Right lobe of liver (tissue), 6 donors: ENCODE results near the gene EPHA2. TPM values are rescaled to one million over a fixed set of nuclear protein-coding genes. Genes with fewer than 3 reads are reported as not detected.

ENCODE experiments used
- ATAC-seq, 4 donors: fragments of 200-7000 bp; cut with Tn5 transposase; one replicate each; pipeline ENCODE4 v1.9.1; 2020; ENCODE audit warnings: mild to moderate bottlenecking in 4 of 4, moderate library complexity in 4 of 4
- DNase-seq, 3 donors: peaks; one replicate each; pipeline ENCODE4 v3.0.0-alpha.2; 2020
- H3K27ac ChIP-seq, 3 donors: fragments of 200-600 bp; one replicate each; pipeline ENCODE4 v1.8.0; 2022
- H3K27me3 ChIP-seq, 2 donors: fragments of 200-600 bp; one replicate each; pipeline ENCODE4 v1.8.0; 2022
- H3K36me3 ChIP-seq, 4 donors: fragments of 200-600 bp; sonication (generic) in 1 of 4; one replicate each; pipeline versions ENCODE4 v1.5.1 to v1.8.0; 2017 to 2022; ENCODE audit warnings: control low read depth in 1 of 4
- H3K4me1 ChIP-seq, 4 donors: fragments of 200-600 bp; sonication (generic) in 1 of 4; one replicate each; pipeline versions ENCODE4 v1.5.1 to v1.8.0; 2017 to 2022; ENCODE audit warnings: control low read depth in 1 of 4
- H3K4me3 ChIP-seq, 3 donors: fragments of 200-600 bp; one replicate each; pipeline ENCODE4 v1.8.0; 2022
- H3K9me3 ChIP-seq, 4 donors: fragments of 200-600 bp; sonication (generic) in 1 of 4; one replicate each; pipeline versions ENCODE4 v1.5.1 to v1.8.0; 2017 to 2022; ENCODE audit warnings: control low read depth in 1 of 4
- CTCF ChIP-seq, 4 donors: fragments of 200-600 bp in 3 of 4; fragments of 450-650 bp in 1 of 4; IDR thresholded peaks; one replicate each; pipeline versions ENCODE4 v1.5.1 to v1.8.0; 2016 to 2022; ENCODE audit warnings: antibody characterized with exemption in 4 of 4, mild to moderate bottlenecking in 2 of 4
- POLR2A ChIP-seq: fragments of 450-650 bp; IDR thresholded peaks from one replicate; pipeline ENCODE4 v1.6.1; 2017; ENCODE audit warnings: antibody characterized with exemption, mild to moderate bottlenecking
- WGBS: methylation state at CpG from one replicate; pipeline ENCODE4 v1.1.6; 2018; ENCODE audit warnings: low coverage, low lambda C conversion rate; ENCODE audit not compliant: insufficient coverage; ENCODE audit errors: missing lambda C conversion rate; 5-methylcytosine and 5-hydroxymethylcytosine counted together
- intact Hi-C, 2 donors: fragments of 100-400 bp; cut with DNase I; formaldehyde crosslinking; loops; one replicate each; pipeline versions ENCODE4 v1.11.2 to v1.14.1; 2022
- total RNA-seq, 6 experiments: library from RNA; depleted of rRNA in 2 of 6; stranded (reverse); fragments of >200 nt in 2 of 6; fragmentation: NEBNext Ultra II Directional in 3 of 6; extraction: Animal tissue kit (Norgen Biotek cat#: 25700) in 3 of 6; gene quantifications; one replicate each; pipeline versions ENCODE4 v1.1.0 to v1.2.4, GENCODE V29; 2016 to 2023
- donor health status: DM: no; HTN: yes; CAD: no.
- donor health status: DM: no; HTN: no; CAD: no.
- donor health status: DM: no; HTN: no; CAD: no.
- donor health status: DM: no; HTN: yes; CAD: no.
- donor health status: DM: no; HTN: yes; CAD: no.

Gene EPHA2
- total RNA-seq, 6 experiments from 2014 or later: 6.0 to 14.7 (median 10.8) TPM

- TF ChIP-seq CTCF (IDR thresholded peaks at IDR 0.05) (no peak), POLR2A (no peak)
- H3K27me3 ChIP-seq: no peaks in the 10 kb centered on the region
- 2% methylated on average over 11 of the region's 26 CpGs for WGBS
- intact Hi-C loops: loop anchor here in 1 of 2 donors (10.0 kb wide), 1 partner anchor 81 kb away; no protein-coding TSS in a partner anchor
- peak; percentile 59 to 69 (median 60) for ATAC-seq
- peak overlapping the region; percentile 74 to 93 (median 84) for H3K27ac ChIP-seq
- H3K4me3 ChIP-seq: peak overlapping the region; percentile 5 to 46 (median 46)
- H3K36me3 ChIP-seq: peaks cover 0 to 17% (median 9%) of the 10 kb centered on the region in 4 donors
- H3K4me1 ChIP-seq: peaks cover 0 to 45% (median 19%) of the 10 kb centered on the region in 4 donors
- H3K9me3 ChIP-seq: no peaks in the 10 kb centered on the region
- peak; percentile 75 to 82 (median 78) for DNase-seq
Observed at GRCh38 chr1:16145662-16146278, 10.1 kb downstream of the EPHA2 start.

- Histone ChIP-seq H3K4me3 (peak overlapping the region; percentile 27 to 46 (median 46)), H3K27ac (peak overlapping the region; percentile 74 to 93 (median 84)), H3K27me3 (no peaks in the 10 kb centered on the region), H3K4me1 (peaks cover 0 to 45% (median 19%) of the 10 kb centered on the region in 4 donors), H3K9me3 (no peaks in the 10 kb centered on the region), H3K36me3 (peaks cover 0 to 17% (median 9%) of the 10 kb centered on the region in 4 donors)
- ATAC-seq (peak; percentile 70 to 75 (median 74)), DNase-seq (peak; percentile 91 to 95 (median 95))
- WGBS: no CpG with 5 or more reads among the region's 19 CpGs
- intact Hi-C loops: loop anchor here in 1 of 2 donors (10.0 kb wide), 1 partner anchor 80 kb away; no protein-coding TSS in a partner anchor
- TF ChIP-seq POLR2A (peak; percentile 30), CTCF (IDR thresholded peaks at IDR 0.05) (no peak)
Observed at GRCh38 chr1:16145030-16145661, 10.7 kb downstream of the EPHA2 start.

- WGBS: 28% methylated on average over 3 of the region's 8 CpGs
- intact Hi-C loops: loop anchor here in 1 of 2 donors (5.0 to 10.0 kb wide), 2 partner anchors 38 to 80 kb away; no protein-coding TSS in a partner anchor
- Histone ChIP-seq H3K27ac (peak overlapping the region; percentile 74 to 93 (median 84)), H3K4me3 (peak overlapping the region; percentile 27 to 46 (median 46)), H3K9me3 (no peaks in the 10 kb centered on the region), H3K4me1 (peaks cover 0 to 45% (median 19%) of the 10 kb centered on the region in 4 donors), H3K36me3 (peaks cover 0 to 15% (median 9%) of the 10 kb centered on the region in 4 donors), H3K27me3 (no peaks in the 10 kb centered on the region)
- no peak for DNase-seq
- no peak for TF ChIP-seq CTCF (IDR thresholded peaks at IDR 0.05)
- no peak for TF ChIP-seq POLR2A
- no peak for ATAC-seq
Observed at GRCh38 chr1:16144325-16145029, 11.4 kb downstream of the EPHA2 start.

- 8% methylated on average over 5 of the region's 18 CpGs for WGBS
- peak; percentile 49 to 69 (median 67) for ATAC-seq
- no peak overlapping the region for H3K4me3 ChIP-seq
Observed at GRCh38 chr1:16143566-16144324, 12.1 kb downstream of the EPHA2 start.

More at GRCh38 chr1:16143566-16144324, 12.1 kb downstream of the EPHA2 start:
- peaks cover 0 to 12% (median 6%) of the 10 kb centered on the region in 4 donors for H3K36me3 ChIP-seq
- no peaks in the 10 kb centered on the region for H3K27me3 ChIP-seq
- TF ChIP-seq CTCF (IDR thresholded peaks at IDR 0.05) (no peak), POLR2A (peak; percentile 33)
- no peaks in the 10 kb centered on the region for H3K9me3 ChIP-seq
- DNase-seq: peak; percentile 72 to 93 (median 93)
- H3K27ac ChIP-seq: peak overlapping the region; percentile 74 to 93 (median 84)
- intact Hi-C loops: loop anchor here in 1 of 2 donors (5.0 to 10.0 kb wide), 2 partner anchors 39 to 79 kb away; no protein-coding TSS in a partner anchor
- H3K4me1 ChIP-seq: peaks cover 0 to 45% (median 19%) of the 10 kb centered on the region in 4 donors
